GM18909 (cell line): Measurements from ENCODE around the gene WNT5B.
A peak's percentile ranks its signal among the peaks of the same experiment; 100 is the strongest.
"Not testable (repeated sequence)": the region's sequence is repeated elsewhere in the genome, so short reads cannot be mapped to it uniquely, and the experiment has no call there.

ENCODE experiments used
- ATAC-seq: cut with Tn5 transposase; IDR thresholded peaks from one replicate; pipeline ENCODE4 v1.9.1; 2021; ENCODE audit warnings: mild to moderate bottlenecking; ENCODE audit not compliant: unreplicated experiment, poor library complexity

The WNT5B gene

DNA sequence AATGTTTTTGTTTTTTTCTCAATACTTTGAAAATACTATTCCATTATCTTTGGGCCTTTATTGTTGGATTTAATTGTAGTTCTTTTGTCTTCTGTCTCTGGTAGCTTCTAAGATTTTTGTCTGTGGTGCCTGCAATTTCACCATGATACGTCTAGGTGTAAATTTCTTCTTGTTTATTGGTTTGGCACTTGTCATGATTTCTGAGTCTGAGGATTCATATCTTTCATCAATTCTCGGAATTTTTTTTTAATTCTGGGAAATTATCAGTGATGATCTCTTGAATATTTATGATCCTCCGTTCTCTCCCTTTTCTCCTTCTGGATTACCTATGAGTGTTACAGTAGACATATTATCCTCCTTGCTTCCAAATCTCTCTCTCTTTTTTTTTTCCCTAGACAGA is 47.0 kb downstream of the WNT5B start:
- no peak for ATAC-seq

DNA sequence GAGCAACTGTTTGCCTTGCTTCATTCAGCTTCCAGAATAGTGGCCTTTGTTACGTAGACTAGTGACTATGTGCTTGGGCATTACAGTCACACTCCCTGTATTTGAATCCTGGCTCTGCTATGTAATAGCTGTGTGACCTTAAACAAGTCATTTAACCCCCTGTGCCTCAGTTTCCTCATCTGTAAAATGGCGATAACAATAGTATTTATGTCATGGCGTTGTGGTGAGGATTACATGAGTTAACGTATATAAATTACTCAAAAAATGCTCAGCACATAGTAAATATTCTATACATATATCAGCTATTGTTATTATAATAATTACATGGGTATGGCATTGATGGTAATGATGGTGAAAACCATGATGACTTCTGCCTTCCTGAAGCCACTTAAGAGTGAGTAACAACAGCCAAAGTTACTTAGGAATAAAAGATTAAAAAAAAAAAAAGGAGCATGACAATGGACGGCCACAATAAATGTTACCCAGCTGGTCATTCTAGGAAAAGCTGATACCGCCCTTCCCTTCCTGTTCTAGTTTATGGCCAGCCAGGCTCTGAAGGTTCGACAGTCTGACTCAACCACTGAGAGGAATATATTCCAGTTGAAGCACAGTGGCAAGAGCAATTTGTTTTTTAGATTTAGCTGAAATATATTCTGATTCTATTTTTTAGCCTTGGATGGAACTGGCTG is 51.9 kb downstream of the WNT5B start:
- ATAC-seq: no peak

DNA sequence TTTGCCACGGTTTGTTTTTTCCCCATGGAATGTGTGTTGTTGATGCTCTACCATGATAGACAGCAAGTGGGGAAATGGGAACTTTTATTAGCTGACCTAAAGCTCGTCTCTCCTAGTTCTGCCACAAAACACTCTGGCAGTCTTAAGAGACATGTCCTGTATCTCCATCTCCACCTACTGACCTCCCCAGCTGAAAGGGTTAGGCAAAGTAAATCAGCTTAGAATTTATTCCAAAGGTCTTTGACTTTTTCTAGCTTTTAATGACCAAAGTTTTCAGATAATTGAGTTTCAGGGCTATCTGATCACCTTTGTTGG is 52.4 kb downstream of the WNT5B start:
- no peak for ATAC-seq

DNA sequence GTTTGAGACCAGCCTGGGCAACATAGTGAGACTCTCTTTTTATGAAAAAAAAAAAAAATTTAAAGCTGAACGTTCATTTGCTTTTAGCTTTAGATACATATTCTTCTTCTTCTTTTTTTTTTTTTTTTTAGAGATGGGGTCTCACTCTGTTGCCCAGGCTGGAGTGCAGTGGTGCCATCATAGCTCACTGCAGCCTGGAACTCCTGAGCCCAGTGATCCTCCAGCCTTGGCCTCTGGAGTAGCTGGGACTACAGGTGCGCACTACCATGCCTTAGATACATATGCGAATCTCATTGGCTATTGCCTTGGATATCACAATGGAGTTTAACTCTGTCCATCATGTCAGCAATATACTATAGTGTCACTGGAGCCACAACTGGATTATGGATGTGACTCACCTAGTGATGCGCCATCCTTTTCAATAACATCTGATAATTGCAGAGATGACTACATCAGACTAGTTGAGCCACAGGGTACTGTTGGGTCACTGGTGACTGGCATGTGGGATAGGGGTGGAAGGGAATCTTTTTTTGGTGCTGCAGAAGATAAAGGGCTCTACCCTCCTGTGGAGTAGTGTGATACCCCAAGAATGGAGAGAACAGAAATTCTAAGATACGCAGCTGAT is 59.2 kb downstream of the WNT5B start:
- no peak for ATAC-seq

DNA sequence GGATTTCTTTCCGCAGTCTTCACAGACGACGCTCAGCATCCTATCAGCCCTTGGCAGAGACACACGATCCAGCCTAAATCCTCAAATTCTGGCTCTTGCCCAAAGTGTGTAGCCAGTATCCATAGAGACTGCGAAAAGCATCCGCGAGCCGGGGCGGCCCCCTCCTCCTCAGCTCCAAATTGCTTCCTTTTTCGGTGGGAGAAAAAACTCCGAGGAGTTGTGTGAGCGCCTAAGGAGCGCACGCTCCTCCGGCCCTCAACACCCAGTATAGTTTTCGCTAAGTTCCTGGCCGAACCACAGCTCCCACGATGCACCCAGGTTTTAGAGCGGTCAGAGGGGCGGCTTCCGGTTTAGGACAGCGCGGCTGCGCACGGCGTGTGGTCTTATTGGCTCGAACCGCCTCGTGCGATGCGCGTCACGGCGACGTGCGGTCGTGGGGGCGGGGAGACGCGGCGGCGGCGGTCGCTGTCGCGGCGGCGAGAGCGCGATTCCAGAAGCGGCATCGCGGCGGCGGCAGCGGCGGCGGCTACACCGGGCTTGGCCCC is 61.6 kb downstream of the WNT5B start, which contains the start of gene ADIPOR2:
ADIPOR2 (plus strand) TSS at position 493 of the 545 bp plus-strand sequence. CDS start 63,274 bp downstream, outside the sequence.
- ATAC-seq: peak; percentile 95

DNA sequence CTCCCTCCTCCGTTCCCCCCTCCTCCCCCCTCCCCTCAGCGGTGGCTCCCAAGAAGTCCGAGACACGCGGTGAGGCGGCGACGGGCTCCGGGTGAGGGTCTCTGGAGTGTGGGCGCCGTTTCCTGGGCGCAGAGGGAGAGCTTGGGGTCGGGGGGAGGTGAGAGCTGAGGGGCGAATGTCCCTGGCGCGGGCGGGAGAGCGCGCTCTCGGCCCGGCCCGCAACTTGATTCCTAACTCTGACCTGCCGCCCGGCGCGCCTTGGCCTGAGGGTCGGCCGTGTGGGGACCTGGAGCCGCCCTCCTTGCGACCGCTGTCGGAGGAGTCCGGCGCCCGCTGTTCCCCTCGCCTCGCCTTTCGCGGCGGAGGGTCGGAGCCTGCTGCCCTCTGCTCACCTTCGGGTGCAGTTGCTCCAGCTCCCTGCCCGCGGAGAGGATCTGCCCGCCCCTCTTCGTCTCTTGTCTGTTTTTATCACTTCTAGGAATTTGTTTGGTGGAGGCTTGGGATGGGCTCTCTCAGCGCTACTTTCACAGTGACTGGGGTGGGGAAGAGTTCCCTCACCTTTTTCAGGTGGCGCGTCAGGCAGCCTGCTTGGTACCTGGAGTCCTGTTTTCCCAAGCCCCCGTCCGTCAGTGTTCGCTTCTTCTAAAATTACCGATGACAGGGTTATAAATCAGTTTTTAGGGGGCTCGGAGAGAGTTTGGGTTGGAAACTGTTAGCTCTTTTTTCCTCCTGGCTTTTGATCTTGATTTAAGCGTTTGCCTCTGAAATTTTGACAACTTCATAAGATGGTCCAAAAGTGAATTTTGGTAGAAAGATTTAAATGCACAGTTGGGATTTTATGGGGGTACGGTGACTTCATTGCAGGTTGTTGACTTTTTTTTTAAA is 62.3 kb downstream of the WNT5B start:
- peak; percentile 42 for ATAC-seq

DNA sequence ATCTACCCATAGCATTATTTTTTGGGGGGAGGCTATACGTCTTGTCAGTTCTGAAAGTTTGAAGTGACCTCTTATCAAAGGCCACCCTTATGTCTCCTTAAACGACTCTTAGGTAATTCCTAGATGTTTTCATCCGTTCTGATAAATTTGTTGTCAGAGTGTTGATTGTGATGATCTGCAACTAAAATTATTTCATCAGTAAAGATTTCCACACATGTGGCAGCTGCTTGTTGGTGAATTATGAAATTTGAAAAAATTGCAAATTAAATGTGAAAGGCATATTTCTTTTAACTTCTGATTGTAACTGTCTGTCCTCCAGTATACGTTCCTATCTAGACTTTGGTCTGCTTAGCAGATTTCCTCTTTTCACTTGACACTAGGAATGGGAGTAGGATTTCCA is 63.2 kb downstream of the WNT5B start:
- no peak for ATAC-seq

DNA sequence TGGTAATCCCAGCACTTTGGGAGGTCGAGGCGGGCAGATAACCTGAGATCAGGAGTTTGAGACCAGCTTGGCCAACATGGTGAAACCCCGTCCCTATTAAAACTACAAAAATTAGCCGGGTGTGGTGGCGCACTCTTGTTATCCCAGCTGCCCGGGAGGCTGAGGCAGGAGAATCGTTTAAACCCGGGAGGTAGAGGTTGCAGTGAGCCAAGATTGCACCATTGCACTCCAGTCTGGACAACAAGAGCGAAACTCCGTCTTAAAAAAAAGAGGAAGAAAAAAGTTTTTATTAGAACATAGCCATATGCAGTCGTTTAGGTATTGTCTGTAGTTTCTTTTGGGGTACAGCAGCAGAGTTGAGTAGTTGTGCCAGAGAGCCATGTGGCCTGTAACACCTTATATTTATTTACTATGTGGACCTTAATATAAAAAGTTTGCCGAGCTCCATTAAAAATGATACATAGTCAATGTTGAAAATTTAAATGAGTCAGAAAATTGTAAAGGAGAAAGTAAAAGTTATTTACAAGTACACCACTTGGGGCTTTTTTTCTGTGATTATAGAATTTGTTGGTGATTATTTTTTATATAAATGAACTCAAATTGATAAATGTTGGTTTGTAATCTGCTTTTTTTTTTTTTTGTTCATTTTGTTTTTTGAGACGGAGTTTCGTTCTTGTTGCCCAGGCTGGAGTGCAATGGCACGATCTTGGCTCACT is 64.0 kb downstream of the WNT5B start:
- ATAC-seq: no peak

DNA sequence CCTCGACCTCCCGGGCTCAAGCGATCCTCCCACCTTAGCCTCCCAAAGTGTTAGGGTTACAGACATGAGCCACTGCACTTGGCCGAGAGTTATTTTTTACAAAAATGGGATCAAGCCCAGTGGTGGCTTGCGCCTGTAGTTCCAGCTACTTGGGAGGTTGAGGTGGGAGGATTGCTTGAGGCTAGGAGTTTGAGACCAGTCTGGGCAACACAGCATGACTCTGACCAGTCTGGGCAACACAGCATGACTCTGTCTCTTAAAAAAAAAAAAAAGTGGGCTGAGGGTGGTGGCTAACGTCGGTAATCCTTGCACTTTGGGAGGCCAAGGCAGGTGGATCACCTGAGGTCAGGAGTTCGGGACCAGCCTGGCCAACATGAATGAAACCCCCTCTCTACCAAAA is 66.1 kb downstream of the WNT5B start:
- not testable (repeated sequence) for ATAC-seq

DNA sequence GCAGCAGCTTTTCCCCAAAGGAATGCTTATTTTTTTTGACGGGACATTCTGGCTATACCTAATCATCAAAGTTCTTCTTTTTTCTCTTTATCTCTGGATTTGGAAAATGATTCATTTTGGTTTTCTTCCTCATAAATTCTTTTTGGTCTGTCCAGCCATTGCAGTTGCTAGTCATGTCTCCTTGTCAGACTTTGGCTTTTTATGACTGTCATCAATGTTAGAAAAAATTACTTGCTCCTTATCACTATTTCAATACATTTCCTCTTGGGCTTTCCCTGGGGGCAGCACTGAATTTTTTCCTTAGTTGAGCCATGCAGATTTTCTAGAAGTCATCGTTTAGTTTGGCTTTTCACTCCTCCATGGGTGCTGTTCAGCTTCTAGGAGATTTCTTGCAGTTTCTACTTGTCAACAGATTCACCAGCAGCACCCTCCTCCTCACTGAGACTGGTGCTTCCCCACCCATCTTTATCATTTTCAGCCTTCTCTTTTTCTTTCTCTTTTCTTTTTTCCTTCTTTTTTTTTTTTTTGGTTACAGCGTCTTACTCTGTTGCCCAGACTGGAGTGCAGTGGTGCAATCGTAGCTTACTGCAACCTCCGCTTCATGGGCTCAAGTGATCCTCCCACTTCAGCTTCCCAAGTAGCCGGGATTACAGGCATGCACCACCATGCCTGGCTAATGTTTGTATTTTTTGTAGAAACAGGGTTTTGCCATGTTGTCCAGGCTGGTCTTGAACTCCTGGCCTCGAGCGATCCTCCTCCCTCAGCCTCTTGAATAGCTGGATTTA is 67.0 kb downstream of the WNT5B start:
- ATAC-seq: no peak

DNA sequence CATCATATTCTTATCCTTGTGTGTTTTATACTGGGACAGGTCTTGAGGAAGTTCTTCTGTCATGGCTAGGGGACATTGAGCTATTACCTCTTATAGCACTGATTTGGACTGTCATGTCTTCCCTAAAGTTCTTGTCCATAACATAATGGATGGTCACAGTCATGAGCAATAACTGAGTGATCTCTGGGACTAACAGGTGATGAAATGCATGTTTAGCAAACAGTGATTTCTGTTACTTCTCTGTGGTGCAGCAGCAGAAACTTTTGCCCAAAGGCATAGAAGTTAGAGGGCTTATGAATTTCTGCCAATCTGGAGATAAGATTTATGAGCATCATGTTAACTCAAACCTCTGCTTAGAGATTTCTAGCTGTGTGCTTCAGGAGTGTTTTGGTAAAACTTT is 67.8 kb downstream of the WNT5B start:
- no peak for ATAC-seq
